Measurements from ENCODE around the gene ESRRB. TPM values are rescaled to one million over a fixed set of nuclear protein-coding genes. Genes with fewer than 3 reads are reported as not detected.
A peak's percentile ranks its signal among the peaks of the same experiment; 100 is the strongest.
"Not testable (repeated sequence)": the region's sequence is repeated elsewhere in the genome, so short reads cannot be mapped to it uniquely, and the experiment has no call there.

Gene ESRRB
- total RNA-seq, 1 experiment from 2014 or later, result not detected

DNA sequence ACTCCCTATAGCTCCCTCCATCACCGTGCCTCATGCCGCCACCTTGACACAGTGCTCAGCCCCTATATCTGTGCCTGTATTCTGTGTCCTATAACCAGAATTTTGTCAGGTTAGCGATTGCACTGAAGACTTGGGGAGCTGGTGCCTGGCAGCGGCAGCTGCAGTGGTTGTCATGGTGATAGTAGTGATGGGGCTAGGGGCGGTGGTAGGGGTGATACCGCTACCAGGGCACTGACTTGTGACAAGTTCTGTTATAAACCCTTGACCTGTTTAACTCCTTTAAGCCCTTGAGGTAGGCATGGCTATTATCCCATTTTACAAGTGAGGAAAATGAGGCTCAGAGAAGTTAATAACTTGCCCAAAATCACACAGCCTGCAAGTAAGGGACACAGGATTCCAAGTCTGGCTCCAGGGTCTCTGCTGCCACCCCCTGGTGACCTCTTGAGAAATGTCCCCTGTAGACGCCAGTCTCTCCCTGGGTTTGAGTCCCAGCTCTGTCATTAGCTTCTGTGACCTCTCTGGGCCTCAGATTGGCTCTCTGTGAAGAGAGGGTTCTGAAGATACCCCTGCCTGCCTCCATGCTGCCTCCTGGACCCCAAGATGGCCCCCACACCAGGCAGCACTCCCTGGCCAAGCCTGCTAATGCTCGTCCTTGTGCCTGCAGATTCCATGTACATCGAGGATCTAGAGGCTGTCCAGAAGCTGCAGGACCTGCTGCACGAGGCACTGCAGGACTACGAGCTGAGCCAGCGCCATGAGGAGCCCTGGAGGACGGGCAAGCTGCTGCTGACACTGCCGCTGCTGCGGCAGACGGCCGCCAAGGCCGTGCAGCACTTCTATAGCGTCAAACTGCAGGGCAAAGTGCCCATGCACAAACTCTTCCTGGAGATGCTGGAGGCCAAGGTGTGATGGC lies 121.9 kb downstream of the ESRRB start:
- DNase-seq (ENCODE audit: low read depth), result no peak

DNA sequence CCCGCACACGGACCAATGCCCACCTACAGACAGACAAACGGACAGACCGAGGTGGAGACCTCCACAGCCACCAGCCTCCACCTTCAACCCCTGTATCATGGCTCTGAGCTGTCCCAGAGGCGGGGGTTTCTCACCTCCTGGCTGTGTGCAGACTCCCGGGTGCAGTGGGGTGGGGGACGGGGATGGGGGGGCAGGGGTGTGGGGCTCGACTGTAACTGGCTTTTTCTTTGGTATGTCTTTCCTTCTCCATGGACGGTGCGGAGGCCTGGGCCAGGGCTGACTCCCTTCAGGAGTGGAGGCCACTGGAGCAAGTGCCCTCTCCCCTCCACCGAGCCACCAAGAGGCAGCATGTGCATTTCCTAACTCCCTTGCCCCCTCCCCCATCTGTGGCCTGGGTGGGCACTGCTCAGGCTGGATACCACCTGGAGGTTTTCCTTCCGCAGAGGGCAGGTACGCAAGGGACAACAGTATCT lies 122.6 kb downstream of the ESRRB start:
- DNase-seq (ENCODE audit: low read depth), result no peak

GRCh38 chr14:76498976-76499375 lies 123.0 kb downstream of the ESRRB start:
- DNase-seq (ENCODE audit: low read depth), result no peak

DNA sequence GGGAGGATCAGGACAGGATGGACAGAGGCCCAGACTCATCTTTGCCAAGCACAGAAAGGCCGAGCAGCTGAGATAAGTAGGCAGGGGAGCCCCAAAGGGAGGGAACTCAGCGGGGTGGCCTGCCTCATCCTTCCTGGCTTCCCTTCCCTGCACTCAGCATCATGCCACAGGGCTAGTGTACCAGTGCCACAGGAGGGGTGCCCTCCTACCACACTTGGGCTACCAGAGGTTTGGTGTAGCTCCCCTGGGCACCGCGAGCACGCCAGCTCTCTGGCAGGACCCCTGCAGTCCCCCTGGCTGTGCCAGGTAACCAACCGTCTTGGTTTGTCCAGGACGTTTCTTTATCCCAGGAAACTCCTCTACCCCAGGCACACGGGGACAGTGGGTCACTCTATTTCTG lies 123.5 kb downstream of the ESRRB start:
- DNase-seq (ENCODE audit: low read depth), result no peak

DNA sequence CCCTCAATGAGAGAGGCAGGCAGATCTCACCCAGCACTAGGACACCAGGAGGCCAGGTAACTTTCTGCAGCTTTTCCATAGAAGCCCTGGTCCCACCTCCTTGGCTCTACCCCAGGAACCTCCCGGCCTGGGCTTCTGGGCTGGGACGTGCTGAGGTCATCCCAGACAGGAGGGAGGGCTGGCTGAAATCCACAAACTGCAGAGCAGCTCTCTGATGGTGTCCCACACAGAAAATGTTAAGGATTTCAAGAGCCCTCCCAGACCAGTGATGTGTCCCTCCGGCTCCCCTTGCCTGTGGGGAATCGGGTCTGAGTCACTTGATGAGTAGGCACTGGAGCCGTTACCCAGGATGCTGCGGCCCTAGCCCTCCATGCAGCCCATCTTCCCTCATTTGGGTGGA lies 124.1 kb downstream of the ESRRB start:
- DNase-seq (ENCODE audit: low read depth), result peak; percentile 12

DNA sequence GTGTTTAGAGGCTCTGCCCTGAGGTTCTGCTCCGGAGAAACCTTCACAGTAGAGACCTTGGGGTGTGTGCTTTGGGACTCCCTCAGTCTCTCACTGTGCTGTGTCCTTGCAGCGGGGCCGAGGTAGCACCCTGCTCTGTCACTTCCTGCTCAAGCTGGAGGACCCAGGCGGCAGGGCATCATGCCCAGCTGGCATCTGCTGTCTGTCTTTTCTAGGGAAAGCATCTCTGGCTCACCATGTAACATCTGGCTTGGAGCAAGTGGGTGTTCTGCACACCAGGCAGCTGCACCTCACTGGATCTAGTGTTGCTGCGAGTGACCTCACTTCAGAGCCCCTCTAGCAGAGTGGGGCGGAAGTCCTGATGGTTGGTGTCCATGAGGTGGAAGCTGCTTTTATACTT lies 124.5 kb downstream of the ESRRB start:
- DNase-seq (ENCODE audit: low read depth), result no peak

DNA sequence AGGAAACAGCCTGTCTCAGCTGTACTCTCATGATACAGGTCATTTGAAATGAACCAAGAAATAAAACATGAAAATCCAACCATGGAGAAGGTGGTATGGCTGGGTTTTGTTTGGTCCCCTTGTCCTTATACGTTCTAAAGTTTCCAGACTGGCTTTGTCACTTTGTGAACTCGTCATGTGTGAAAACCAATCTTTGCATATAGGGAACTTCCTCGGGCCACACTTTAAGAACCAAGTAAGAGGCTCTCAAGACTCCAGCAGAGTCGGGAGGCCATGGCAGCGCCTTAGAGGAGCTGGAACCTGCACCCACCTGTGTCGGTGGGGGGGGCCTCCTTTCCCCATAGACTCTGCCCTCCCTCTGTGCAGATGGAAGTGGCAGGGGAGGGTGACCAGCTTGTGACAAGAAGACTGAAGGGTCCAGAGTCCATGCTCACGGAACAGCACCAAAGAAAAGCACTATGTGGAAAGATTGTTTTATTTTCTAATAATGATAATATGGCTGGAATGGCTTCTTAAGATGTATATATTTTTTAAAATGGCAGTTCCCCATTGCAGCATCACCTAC lies 125.3 kb downstream of the ESRRB start:
- DNase-seq (ENCODE audit: low read depth), result no peak

DNA sequence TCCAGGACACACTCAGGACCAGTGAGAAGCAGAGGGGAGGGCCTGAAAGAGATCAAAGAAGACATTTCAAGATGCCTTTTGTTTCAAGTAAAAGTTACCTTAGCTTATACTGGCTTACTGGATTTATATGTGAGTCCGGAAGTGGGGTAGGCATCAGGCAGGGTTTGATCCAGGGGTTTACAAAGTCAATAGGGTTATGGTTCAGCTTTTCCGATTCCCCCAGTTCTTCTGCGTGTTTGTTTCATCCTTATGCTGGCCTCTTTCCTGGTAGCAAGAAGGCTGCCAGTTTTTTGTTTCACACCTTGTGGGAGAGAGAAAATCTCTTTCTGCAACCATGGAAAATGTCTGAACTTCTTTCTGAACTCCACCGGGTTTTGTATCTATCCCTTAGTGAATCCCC lies 126.3 kb downstream of the ESRRB start:
- no peak for DNase-seq (ENCODE audit: low read depth)

GRCh38 chr14:76502638-76503037 lies 126.7 kb downstream of the ESRRB start:
- DNase-seq (ENCODE audit: low read depth), result no peak

DNA sequence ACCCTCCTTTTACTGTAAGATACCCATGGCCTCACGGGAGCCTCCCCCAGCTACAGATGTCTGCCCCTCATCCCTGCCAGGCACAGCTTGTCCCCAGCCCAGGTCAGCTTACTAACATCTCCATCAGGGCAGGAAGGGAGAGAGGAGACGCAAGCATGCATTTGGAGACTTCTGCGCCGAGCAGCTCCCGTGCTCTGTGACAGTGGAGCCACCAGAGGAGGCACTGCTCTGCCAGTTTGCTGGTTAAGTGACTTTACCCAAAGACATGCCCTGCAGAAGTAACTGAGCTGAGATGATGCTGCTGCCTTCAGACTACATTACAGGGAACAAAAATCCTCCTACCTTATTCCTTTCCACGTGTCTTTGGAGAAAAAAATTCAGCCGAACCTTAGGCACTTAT lies 133.4 kb downstream of the ESRRB start:
- DNase-seq (ENCODE audit: low read depth), result no peak

DNA sequence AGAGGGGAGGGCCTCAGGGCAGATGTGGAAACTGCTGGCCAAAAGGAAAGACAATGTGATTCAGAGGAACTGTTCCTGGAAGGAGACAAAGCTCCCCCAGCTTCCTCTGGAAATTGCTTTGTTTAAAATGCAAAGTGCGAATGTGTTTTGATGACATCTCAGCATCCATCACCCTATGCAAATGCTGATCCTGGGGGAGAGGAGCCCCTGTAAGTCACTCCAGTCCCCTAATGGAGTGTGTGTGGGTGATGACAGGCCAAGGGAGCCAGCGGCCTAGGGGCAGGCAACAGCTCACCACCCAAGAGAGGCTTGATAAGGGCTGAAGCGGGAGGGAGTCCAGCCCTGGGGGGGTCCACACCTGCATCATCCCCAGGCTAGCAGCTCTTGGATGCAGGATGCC lies 134.2 kb downstream of the ESRRB start:
- DNase-seq (ENCODE audit: low read depth), result no peak

GRCh38 chr14:76514213-76514998 lies 138.5 kb downstream of the ESRRB start:
- no peak for DNase-seq (ENCODE audit: low read depth)

- no peak for DNase-seq (ENCODE audit: low read depth)
Observed at GRCh38 chr14:76516884-76517283, 140.9 kb downstream of the ESRRB start.

GRCh38 chr14:76518366-76518765 lies 142.4 kb downstream of the ESRRB start:
- DNase-seq (ENCODE audit: low read depth), result no peak

DNA sequence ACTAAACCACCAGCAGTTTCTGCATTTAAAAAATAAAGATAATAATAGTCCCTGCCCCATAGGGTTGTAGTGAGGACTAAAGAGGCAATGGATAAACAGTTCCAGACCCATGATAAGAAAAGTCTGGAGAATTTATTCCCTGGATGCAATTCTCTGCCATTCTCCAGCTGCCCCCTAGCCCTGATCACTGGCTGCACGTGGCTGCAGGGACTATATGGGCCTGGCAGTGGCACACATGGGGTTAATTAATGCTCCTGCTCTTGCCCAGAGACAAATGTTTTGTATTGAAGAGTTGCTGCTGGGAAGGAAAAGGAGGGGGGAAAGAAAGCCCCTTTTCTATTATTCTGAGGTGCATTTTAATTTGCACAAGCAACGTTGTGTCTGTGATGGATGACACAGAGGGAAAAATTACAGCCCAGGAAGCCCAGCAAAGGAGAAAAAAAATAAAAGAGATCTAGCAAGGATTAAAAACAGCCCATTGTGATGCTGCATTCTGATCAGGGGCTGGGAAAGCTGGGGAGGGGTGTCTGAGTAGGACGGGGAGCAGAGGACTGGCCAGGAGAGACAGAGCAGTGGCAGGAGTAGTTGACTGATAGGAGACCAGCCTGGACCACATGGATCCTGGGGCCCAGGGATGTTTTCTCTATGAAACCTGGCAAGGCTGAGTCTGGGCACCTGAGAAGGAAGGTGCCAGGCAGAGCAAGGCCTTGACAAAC lies 149.3 kb downstream of the ESRRB start:
- no peak for DNase-seq (ENCODE audit: low read depth)

GRCh38 chr14:76531085-76531484 lies 155.1 kb downstream of the ESRRB start:
- DNase-seq (ENCODE audit: low read depth), result no peak

GRCh38 chr14:76531821-76532318 lies 155.9 kb downstream of the ESRRB start:
- DNase-seq (ENCODE audit: low read depth), result no peak

DNA sequence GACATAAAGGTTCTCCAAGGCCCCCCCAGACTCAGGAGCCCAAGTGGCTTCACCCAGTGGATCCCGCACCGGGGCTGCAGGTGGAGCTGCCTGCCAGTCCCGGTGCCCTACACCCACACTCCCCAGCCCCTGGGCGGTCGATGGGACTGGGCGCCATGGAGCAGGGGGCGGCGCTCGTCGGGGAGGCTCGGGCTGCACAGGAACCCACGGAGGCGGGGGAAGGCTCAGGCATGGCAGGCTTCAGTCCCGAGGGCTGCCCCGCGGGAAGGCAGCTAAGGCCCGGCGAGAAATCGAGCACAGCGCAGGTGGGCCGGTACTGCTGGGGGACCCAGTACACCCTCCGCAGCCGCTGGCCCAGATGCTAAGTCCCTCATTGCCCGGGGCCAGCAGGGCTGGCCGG lies 160.7 kb downstream of the ESRRB start:
- DNase-seq (ENCODE audit: low read depth), result not testable (repeated sequence)

DNA sequence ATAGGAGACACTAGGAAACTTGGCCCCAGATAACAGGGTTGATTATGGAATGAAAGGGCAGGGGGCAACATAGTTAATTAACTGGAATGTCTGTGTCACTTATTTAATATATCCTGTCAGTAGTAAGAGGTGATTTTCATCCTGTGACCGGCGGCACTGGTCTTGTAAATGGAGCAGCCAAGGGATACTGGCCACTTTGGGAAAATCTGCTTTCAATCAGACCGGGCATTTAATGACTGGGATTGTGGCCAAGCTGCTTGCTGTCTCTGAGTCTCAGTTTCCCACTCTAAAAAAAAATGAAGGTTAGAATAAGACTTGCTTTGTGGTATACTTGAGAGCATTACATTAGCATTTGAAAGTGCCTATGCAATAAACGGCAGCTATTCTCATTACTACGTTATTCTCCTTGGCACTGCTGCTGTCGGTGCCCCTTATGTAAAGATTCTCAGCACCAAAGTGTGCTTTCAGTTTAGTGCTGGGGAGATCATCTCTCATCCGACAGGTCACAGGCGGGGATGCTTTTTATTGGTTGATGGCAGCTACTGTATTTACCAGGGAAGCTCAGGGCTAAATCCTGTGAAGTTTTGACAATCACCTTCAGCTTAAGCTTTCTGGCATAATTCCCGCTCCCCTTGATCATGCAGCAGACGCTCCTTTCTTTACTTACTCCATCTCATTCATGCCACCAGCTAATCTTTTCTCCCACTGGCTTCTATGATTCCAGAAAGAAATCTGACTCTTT lies 162.1 kb downstream of the ESRRB start:
- no peak for DNase-seq (ENCODE audit: low read depth)

- no peak for DNase-seq (ENCODE audit: low read depth)
Observed at GRCh38 chr14:76538648-76539008, 162.7 kb downstream of the ESRRB start.

- DNase-seq (ENCODE audit: low read depth), result no peak
Observed at GRCh38 chr14:76539130-76539529, 163.2 kb downstream of the ESRRB start.

All from LHCN-M2 (cell line).